Stomach (tissue), 19 donors: ENCODE results near the gene PAAF1. TPM values are rescaled to one million over a fixed set of nuclear protein-coding genes. Genes with fewer than 3 reads are reported as not detected.
A peak's percentile ranks its signal among the peaks of the same experiment; 100 is the strongest.

Experiments
- DNase-seq, 2 donors: peaks; one replicate each; pipeline versions ENCODE4 v3.0.0 to v3.0.0-alpha.2; 2013 to 2019
- H3K27ac ChIP-seq, 5 donors: fragments of 200-600 bp in 4 of 5; sonication (generic) in 4 of 5; one replicate each; pipeline ENCODE4 v1.5.1; 2013 to 2019; ENCODE audit warnings: mild to moderate bottlenecking in 1 of 5, moderate library complexity in 1 of 5
- H3K27me3 ChIP-seq, 3 donors: fragments of 200-600 bp; sonication (generic); one replicate each; pipeline ENCODE4 v1.5.1; 2017 to 2019; ENCODE audit warnings: mixed run types in 1 of 3
- H3K36me3 ChIP-seq, 4 donors: fragments of 200-600 bp; sonication (generic); 1 replicate in 3 of 4; 2 replicates in 1 of 4; pipeline ENCODE4 v1.5.1; 2016 to 2019
- H3K4me1 ChIP-seq, 4 donors: fragments of 200-600 bp; sonication (generic); one replicate each; pipeline ENCODE4 v1.5.1; 2016 to 2019
- H3K4me3 ChIP-seq, 4 donors: fragments of 200-600 bp; sonication (generic) in 3 of 4; one replicate each; pipeline ENCODE4 v1.5.1; 2016 to 2019; ENCODE audit warnings: mild to moderate bottlenecking in 1 of 4
- H3K9me3 ChIP-seq, 4 donors: fragments of 200-600 bp; sonication (generic); one replicate each; pipeline ENCODE4 v1.5.1; 2016 to 2019
- CTCF ChIP-seq, 7 experiments: fragments of 450-650 bp in 4 of 7; fragments of 200-600 bp in 3 of 7; sonication (generic) in 3 of 7; IDR thresholded peaks; one replicate each; pipeline ENCODE4 v1.5.1; 2016 to 2019; ENCODE audit warnings: antibody characterized with exemption in 7 of 7, control low read depth in 2 of 7, mild to moderate bottlenecking in 1 of 7
- EP300 ChIP-seq: sonication (generic); formaldehyde crosslinking; IDR thresholded peaks from one replicate; pipeline ENCODE4 v1.6.1; 2017; ENCODE audit warnings: antibody characterized with exemption
- POLR2A ChIP-seq, 4 donors: fragments of 450-650 bp; IDR thresholded peaks; one replicate each; pipeline ENCODE4 v1.6.1; 2016; ENCODE audit warnings: antibody characterized with exemption in 4 of 4, control low read depth in 2 of 4, mild to moderate bottlenecking in 1 of 4, moderate library complexity in 1 of 4
- POLR2AphosphoS5 ChIP-seq, 3 donors: sonication (generic); formaldehyde crosslinking; IDR thresholded peaks; one replicate each; pipeline ENCODE4 v1.6.1; 2016; ENCODE audit warnings: antibody characterized with exemption in 3 of 3
- WGBS, 5 donors: extraction: QIAGEN DNeasy Blood & Tissue Kit in 3 of 5; methylation state at CpG; one replicate each; pipeline versions ENCODE4 v1.1.5 to v1.1.7; 2013 to 2018; 5-methylcytosine and 5-hydroxymethylcytosine counted together
- intact Hi-C: fragments of 100-400 bp; cut with DNase I; formaldehyde crosslinking; loops from one replicate; pipeline ENCODE4 v1.15.1; 2023; ENCODE audit warnings: low total_unique reads
- long read RNA-seq, 10 donors: transcript quantifications; one replicate each; lab custom pipeline, GENCODE V29; 2026
- polyA plus RNA-seq, 3 donors: library from polyadenylated mRNA; stranded (reverse); fragments of 200-250 nt; gene quantifications; one replicate each; pipeline ENCODE4 v1.2.3, GENCODE V29; 2013
- total RNA-seq, 5 donors: library from RNA; depleted of rRNA; stranded (reverse); fragments of >200 nt; gene quantifications; one replicate each; pipeline versions ENCODE4 v1.1.0 to v1.2.3, GENCODE V29; 2014 to 2016
- donor health status: healthy with polysubstance abuse.
- donor health status: Bipolar disorder and iron deficiency.
- donor health status: healthy.

PAAF1 gene, protein sequence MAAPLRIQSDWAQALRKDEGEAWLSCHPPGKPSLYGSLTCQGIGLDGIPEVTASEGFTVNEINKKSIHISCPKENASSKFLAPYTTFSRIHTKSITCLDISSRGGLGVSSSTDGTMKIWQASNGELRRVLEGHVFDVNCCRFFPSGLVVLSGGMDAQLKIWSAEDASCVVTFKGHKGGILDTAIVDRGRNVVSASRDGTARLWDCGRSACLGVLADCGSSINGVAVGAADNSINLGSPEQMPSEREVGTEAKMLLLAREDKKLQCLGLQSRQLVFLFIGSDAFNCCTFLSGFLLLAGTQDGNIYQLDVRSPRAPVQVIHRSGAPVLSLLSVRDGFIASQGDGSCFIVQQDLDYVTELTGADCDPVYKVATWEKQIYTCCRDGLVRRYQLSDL
- total RNA-seq (10 to 100 TPM in 2 of 5 donors, 1 to 10 TPM in 2, not detected in 1; 5.4 to 20.4 (median 12.1) TPM), polyA plus RNA-seq (10 to 100 TPM in 2 of 3 donors, 1 to 10 TPM in 1; 10.0 to 20.3 (median 13.1) TPM)
- long read RNA-seq, donor 1, full-length matches to known transcripts = 1 of 6 reads
- long read RNA-seq, donor 1, partial matches to known transcripts = 5 of 6 reads
- long read RNA-seq, donor 1, other reads (novel, unspliced or antisense) = 0 of 6 reads
- long read RNA-seq, donor 2, full-length matches to known transcripts = 7 of 95 reads
- long read RNA-seq, donor 2, partial matches to known transcripts = 88 of 95 reads
- long read RNA-seq, donor 2, other reads (novel, unspliced or antisense) = 0 of 95 reads
- long read RNA-seq, donor 3, full-length matches to known transcripts = 4 of 57 reads
- long read RNA-seq, donor 3, partial matches to known transcripts = 53 of 57 reads
- long read RNA-seq, donor 3, other reads (novel, unspliced or antisense) = 0 of 57 reads
- long read RNA-seq, donor 4 = 0 reads
- long read RNA-seq, donor 5, full-length matches to known transcripts = 5 of 5 reads
- long read RNA-seq, donor 5, partial matches to known transcripts = 0 of 5 reads
- long read RNA-seq, donor 5, other reads (novel, unspliced or antisense) = 0 of 5 reads
- long read RNA-seq, donor 6, full-length matches to known transcripts = 8 of 31 reads
- long read RNA-seq, donor 6, partial matches to known transcripts = 23 of 31 reads
- long read RNA-seq, donor 6, other reads (novel, unspliced or antisense) = 0 of 31 reads
- long read RNA-seq, donor 7, full-length matches to known transcripts = 3 of 89 reads
- long read RNA-seq, donor 7, partial matches to known transcripts = 65 of 89 reads
- long read RNA-seq, donor 7, other reads (novel, unspliced or antisense) = 21 of 89 reads
- long read RNA-seq, donor 8, full-length matches to known transcripts = 5 of 13 reads
- long read RNA-seq, donor 8, partial matches to known transcripts = 8 of 13 reads
- long read RNA-seq, donor 8, other reads (novel, unspliced or antisense) = 0 of 13 reads
- long read RNA-seq, donor 9, full-length matches to known transcripts = 4 of 4 reads
- long read RNA-seq, donor 9, partial matches to known transcripts = 0 of 4 reads
- long read RNA-seq, donor 9, other reads (novel, unspliced or antisense) = 0 of 4 reads
- long read RNA-seq, donor 10, full-length matches to known transcripts = 1 of 6 reads
- long read RNA-seq, donor 10, partial matches to known transcripts = 5 of 6 reads
- long read RNA-seq, donor 10, other reads (novel, unspliced or antisense) = 0 of 6 reads

- TF ChIP-seq POLR2AphosphoS5 (IDR thresholded peaks at IDR 0.05) (peak; percentile 65 to 96 (median 77)), EP300 (no peak)
- H3K9me3 ChIP-seq = no peaks in the 10 kb centered on the region
- no peaks in the 10 kb centered on the region for H3K27me3 ChIP-seq
- H3K27ac ChIP-seq = peak within 1 kb of the TSS; percentile 77 to 96 (median 89)
- H3K4me1 ChIP-seq = peaks cover 14 to 47% (median 22%) of the 10 kb centered on the region in 4 donors
- intact Hi-C loops = no loop called here
- WGBS, 5 donors = 0 to 1% (median 1%) methylated on average over 47 to 57 of the region's 57 CpGs
- H3K36me3 ChIP-seq = peaks cover 15 to 36% (median 36%) of the 10 kb centered on the region in 4 donors
- DNase-seq = peak; percentile 94 to 99
- H3K4me3 ChIP-seq = peak within 1 kb of the TSS; percentile 67 to 94 (median 76)
Measured at GRCh38 chr11:73876424-73877310, at the start of gene PAAF1, which contains the start of gene COA4. PAAF1 (plus strand) TSS chr11:73876999; CDS start chr11:73877022, 23 bp downstream. COA4 (minus strand) TSS chr11:73876846; CDS start chr11:73873378, 3,468 bp downstream.

DNA sequence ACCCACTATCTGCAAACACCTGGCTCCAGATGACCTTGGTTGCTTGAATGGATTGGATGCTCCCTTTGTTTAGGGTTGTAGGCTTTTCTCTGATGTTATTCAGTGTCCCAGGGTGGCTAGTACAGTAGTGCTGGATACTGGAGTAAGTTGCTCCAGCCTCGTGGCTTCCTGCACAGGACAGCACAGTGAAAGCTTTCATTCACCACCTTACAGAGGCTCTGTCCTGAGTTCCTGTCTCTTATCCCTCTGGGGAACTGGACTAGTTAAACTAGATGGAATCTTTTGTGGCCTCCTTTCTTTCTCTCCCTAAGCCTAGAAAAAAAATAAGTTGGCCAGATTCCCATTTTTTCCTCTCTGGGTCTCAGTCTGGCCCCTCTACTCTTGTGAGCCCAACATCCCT is 46.5 kb upstream of the PAAF1 start:
- no peak overlapping the region for H3K4me3 ChIP-seq
- intact Hi-C loops = no loop called here
- no peaks in the 10 kb centered on the region for H3K4me1 ChIP-seq
- no peaks in the 10 kb centered on the region for H3K27me3 ChIP-seq
- no peak overlapping the region for H3K27ac ChIP-seq
- peaks cover 0 to 88% (median 77%) of the 10 kb centered on the region in 4 donors for H3K36me3 ChIP-seq
- WGBS, 5 donors = 74 to 96% (median 93%) methylated on average over 1 of the region's 1 CpG
- no peak for DNase-seq
- H3K9me3 ChIP-seq = no peaks in the 10 kb centered on the region
- TF ChIP-seq POLR2A (IDR thresholded peaks at IDR 0.05) (no peak), CTCF (IDR thresholded peaks at IDR 0.05) (no peak), POLR2AphosphoS5 (IDR thresholded peaks at IDR 0.05) (no peak), EP300 (no peak)

- Histone ChIP-seq H3K4me3 (no peak overlapping the region), H3K36me3 (peaks cover 0 to 88% (median 67%) of the 10 kb centered on the region in 4 donors), H3K9me3 (no peaks in the 10 kb centered on the region), H3K4me1 (no peaks in the 10 kb centered on the region), H3K27ac (no peak overlapping the region), H3K27me3 (no peaks in the 10 kb centered on the region)
- TF ChIP-seq POLR2A (IDR thresholded peaks at IDR 0.05) = no peak
- TF ChIP-seq EP300 = no peak
- WGBS, 5 donors = 78 to 88% (median 84%) methylated on average over 2 of the region's 2 CpGs
- no peak for DNase-seq
- intact Hi-C loops = no loop called here
Measured at GRCh38 chr11:73833067-73833466, 43.7 kb upstream of the PAAF1 start.

DNA sequence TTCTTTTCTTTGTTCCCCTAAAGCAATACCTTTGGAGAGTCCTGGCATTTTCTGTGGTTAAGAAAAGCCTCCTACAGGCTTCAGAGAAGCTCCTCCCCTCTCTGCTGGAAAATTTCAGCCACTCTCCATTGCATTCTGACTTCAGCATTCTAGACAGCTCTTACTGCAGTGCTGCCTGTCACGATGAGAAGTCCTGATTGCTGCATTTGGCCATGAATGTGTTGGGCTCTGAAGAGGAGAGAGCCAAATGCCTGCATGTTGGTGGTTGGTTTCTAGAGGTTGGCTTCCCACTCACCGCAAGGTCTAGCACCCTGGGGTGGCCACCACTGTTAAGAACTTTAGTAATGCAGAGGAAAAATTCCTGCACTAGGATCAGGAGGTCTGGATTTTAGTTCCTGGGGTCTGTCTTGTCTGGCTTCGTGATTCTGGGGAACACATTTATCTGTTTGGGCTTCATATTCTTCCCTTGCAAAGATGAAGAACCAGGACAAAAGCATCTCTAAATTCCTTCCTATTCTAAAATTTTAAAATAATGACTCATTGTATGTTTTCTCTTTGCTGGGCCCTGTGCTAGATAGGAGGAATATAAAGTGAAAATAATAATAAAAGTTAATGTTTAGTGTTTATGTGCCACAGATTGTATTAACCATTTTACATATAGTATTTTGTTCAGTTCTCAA is 38.2 kb upstream of the PAAF1 start:
- no peak overlapping the region for H3K27ac ChIP-seq
- WGBS, 5 donors = 70 to 86% (median 79%) methylated on average over 3 of the region's 3 CpGs
- DNase-seq = no peak
- no peak overlapping the region for H3K4me3 ChIP-seq
- peaks cover 9 to 64% (median 40%) of the 10 kb centered on the region in 4 donors for H3K36me3 ChIP-seq
- TF ChIP-seq CTCF (IDR thresholded peaks at IDR 0.05) (no peak), POLR2AphosphoS5 (IDR thresholded peaks at IDR 0.05) (no peak), EP300 (no peak), POLR2A (IDR thresholded peaks at IDR 0.05) (no peak)
- no peaks in the 10 kb centered on the region for H3K9me3 ChIP-seq
- H3K4me1 ChIP-seq = no peaks in the 10 kb centered on the region
- intact Hi-C loops = no loop called here
- no peaks in the 10 kb centered on the region for H3K27me3 ChIP-seq
